ENCODE data around the gene SEPTIN12. TPM values are rescaled to one million over a fixed set of nuclear protein-coding genes. Genes with fewer than 3 reads are reported as not detected.

The SEPTIN12 gene
- total and polyA plus RNA-seq, 2 of the 4 experiments (the other 2 are of a cell fraction), result not detected

GRCh38 chr16:4797805-4798252, 9.7 kb upstream of the SEPTIN12 start:
- WGBS, 2 experiments (ENCODE audit: extremely low coverage in 2 of 2, insufficient read length in 1 of 2), result 92% methylated on average over 4 of the region's 22 CpGs; no CpG with 5 or more reads in 1 of the 2 experiments
- no peak overlapping the region for H4K91ac ChIP-seq (ENCODE audit: insufficient read depth, low read depth, low read length)
- POLR2A ChIA-PET (ENCODE audit: unreplicated experiment), result no interaction called here

More at GRCh38 chr16:4797805-4798252, 9.7 kb upstream of the SEPTIN12 start:
- Histone ChIP-seq H3K9ac (ENCODE audit: low read depth, low read length) (no peak overlapping the region), H3K18ac (ENCODE audit: low read depth, low read length) (no peak overlapping the region), H3K4me2 (ENCODE audit: low read depth, low read length) (no peak overlapping the region), H3K14ac (replicated peaks; ENCODE audit: low read depth, low read length) (no peak overlapping the region), H2AK5ac (ENCODE audit: low read depth, low read length) (no peak overlapping the region), H3K27me3 (ENCODE audit: control insufficient read depth, insufficient read depth, low read length) (no peaks in the 10 kb centered on the region), H3K23ac (ENCODE audit: low read depth, low read length) (no peak overlapping the region), H3K56ac (ENCODE audit: extremely low read depth, insufficient read depth, low read length) (no peak overlapping the region), H3K9me3 (ENCODE audit: control insufficient read depth, insufficient read depth, low read length) (no peaks in the 10 kb centered on the region), H2BK120ac (ENCODE audit: low read depth, low read length) (no peak overlapping the region), H4K20me1 (ENCODE audit: insufficient read depth, low read length) (no peaks in the 10 kb centered on the region), H3K4me1 (ENCODE audit: control insufficient read depth, insufficient read depth, low read length) (peaks cover 5% of the 10 kb centered on the region; the same call in 1 of the 2 replicates), H2BK20ac (ENCODE audit: low read depth, low read length) (no peak overlapping the region), H3K36me3 (ENCODE audit: control insufficient read depth, insufficient read depth, low read length) (peaks cover 2% of the 10 kb centered on the region; the same call in 1 of the 2 replicates), H2AK9ac (replicated peaks; ENCODE audit: low read depth, low read length, poor library complexity) (no peak overlapping the region), H2BK5ac (ENCODE audit: low read depth, low read length, poor library complexity, severe bottlenecking) (no peak overlapping the region), H3K4ac (ENCODE audit: low read depth, low read length) (no peak overlapping the region), H4K8ac (ENCODE audit: low read depth in 2 of 2, low read length in 2 of 2) (no peak overlapping the region), H3K9me1 (ENCODE audit: insufficient read depth, low read length) (no peaks in the 10 kb centered on the region), H3K27ac (ENCODE audit: insufficient read depth, low read length) (no peak overlapping the region), H4K5ac (ENCODE audit: low read depth, low read length) (no peak overlapping the region), H2AFZ (replicated peaks; ENCODE audit: low read length, poor library complexity) (no peak overlapping the region), H2BK15ac (ENCODE audit: low read depth, low read length) (no peak overlapping the region), H3K4me3 (ENCODE audit: insufficient read depth, low read depth, low read length) (no peak overlapping the region), H3K79me1 (ENCODE audit: low read depth in 1 of 2, low read length in 2 of 2) (0 out of 4 replicates have a peak, but pooled peaks cover 0 to 7% of the 10 kb centered on the region in 2 experiments)
- intact Hi-C loops (cut with micrococcal nuclease), result no loop called here
- CTCF ChIA-PET, result interaction anchor here (0.5 kb wide), 1 partner anchor 14 kb away, joined by 3 read pairs; no protein-coding TSS in a partner anchor
- in situ Hi-C loops (cut with MboI; ENCODE audit: low sequenced_read_pairs), result no loop called here
- DNase-seq, result no peak
- TF ChIP-seq, protein P1, sequence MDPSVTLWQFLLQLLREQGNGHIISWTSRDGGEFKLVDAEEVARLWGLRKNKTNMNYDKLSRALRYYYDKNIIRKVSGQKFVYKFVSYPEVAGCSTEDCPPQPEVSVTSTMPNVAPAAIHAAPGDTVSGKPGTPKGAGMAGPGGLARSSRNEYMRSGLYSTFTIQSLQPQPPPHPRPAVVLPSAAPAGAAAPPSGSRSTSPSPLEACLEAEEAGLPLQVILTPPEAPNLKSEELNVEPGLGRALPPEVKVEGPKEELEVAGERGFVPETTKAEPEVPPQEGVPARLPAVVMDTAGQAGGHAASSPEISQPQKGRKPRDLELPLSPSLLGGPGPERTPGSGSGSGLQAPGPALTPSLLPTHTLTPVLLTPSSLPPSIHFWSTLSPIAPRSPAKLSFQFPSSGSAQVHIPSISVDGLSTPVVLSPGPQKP (IDR thresholded peaks at IDR 0.05; ENCODE audit: borderline replicate concordance, low read depth, low read length), result no peak
- TF ChIP-seq RFX5 (IDR thresholded peaks at IDR 0.05; ENCODE audit: low read depth, low read length), result no peak
- TF ChIP-seq BHLHE40 (IDR thresholded peaks at IDR 0.05; ENCODE audit: low read depth, low read length), result no peak
- TF ChIP-seq CHD1 (IDR thresholded peaks at IDR 0.05; ENCODE audit: low read depth, low read length), result no peak
- no peak for TF ChIP-seq RCOR1 (IDR thresholded peaks at IDR 0.05; ENCODE audit: insufficient replicate concordance, low read length)
- no peak for TF ChIP-seq CEBPB (IDR thresholded peaks at IDR 0.05; ENCODE audit: low read depth, low read length)
- no peak for TF ChIP-seq POLR2A (IDR thresholded peaks at IDR 0.05; ENCODE audit: low read depth, low read length)
- no peak for TF ChIP-seq MAZ (IDR thresholded peaks at IDR 0.05; ENCODE audit: borderline replicate concordance, low read depth, low read length)
- TF ChIP-seq SMC3 (IDR thresholded peaks at IDR 0.05; ENCODE audit: low read depth, low read length), result no peak
- TF ChIP-seq MAFK (IDR thresholded peaks at IDR 0.05; ENCODE audit: low read depth, low read length), result no peak
- TF ChIP-seq, protein P2, sequence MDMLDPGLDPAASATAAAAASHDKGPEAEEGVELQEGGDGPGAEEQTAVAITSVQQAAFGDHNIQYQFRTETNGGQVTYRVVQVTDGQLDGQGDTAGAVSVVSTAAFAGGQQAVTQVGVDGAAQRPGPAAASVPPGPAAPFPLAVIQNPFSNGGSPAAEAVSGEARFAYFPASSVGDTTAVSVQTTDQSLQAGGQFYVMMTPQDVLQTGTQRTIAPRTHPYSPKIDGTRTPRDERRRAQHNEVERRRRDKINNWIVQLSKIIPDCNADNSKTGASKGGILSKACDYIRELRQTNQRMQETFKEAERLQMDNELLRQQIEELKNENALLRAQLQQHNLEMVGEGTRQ (IDR thresholded peaks at IDR 0.05; ENCODE audit: low read depth, low read length), result no peak
- TF ChIP-seq FOS (IDR thresholded peaks at IDR 0.05; ENCODE audit: low read depth, low read length), result no peak
- no peak for TF ChIP-seq NFE2L2 (IDR thresholded peaks at IDR 0.05; ENCODE audit: low read depth, low read length)
- TF ChIP-seq, protein P3, sequence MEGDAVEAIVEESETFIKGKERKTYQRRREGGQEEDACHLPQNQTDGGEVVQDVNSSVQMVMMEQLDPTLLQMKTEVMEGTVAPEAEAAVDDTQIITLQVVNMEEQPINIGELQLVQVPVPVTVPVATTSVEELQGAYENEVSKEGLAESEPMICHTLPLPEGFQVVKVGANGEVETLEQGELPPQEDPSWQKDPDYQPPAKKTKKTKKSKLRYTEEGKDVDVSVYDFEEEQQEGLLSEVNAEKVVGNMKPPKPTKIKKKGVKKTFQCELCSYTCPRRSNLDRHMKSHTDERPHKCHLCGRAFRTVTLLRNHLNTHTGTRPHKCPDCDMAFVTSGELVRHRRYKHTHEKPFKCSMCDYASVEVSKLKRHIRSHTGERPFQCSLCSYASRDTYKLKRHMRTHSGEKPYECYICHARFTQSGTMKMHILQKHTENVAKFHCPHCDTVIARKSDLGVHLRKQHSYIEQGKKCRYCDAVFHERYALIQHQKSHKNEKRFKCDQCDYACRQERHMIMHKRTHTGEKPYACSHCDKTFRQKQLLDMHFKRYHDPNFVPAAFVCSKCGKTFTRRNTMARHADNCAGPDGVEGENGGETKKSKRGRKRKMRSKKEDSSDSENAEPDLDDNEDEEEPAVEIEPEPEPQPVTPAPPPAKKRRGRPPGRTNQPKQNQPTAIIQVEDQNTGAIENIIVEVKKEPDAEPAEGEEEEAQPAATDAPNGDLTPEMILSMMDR (conservative IDR thresholded peaks at IDR 0.05; ENCODE audit: low read depth, low read length), result no peak
- no peak for TF ChIP-seq MXI1 (IDR thresholded peaks at IDR 0.05; ENCODE audit: borderline replicate concordance, low read depth, low read length)
- TF ChIP-seq RAD21 (IDR thresholded peaks at IDR 0.05; ENCODE audit: low read length), result no peak
- no peak for ATAC-seq (ENCODE audit: low read depth)
- dilution Hi-C loops (cut with HindIII; ENCODE audit: low sequenced_read_pairs, unreplicated experiment), result no loop called here
- no TSS peak for BruUV-seq (replicated peaks)

Data from IMR-90 (cell line).